Measurements from ENCODE around the gene CSNK1E. TPM values are rescaled to one million over a fixed set of nuclear protein-coding genes. Genes with fewer than 3 reads are reported as not detected.

CSNK1E gene
- total and polyA plus RNA-seq, 2 experiments from 2014 or later = 85.8 to 123 TPM

DNA sequence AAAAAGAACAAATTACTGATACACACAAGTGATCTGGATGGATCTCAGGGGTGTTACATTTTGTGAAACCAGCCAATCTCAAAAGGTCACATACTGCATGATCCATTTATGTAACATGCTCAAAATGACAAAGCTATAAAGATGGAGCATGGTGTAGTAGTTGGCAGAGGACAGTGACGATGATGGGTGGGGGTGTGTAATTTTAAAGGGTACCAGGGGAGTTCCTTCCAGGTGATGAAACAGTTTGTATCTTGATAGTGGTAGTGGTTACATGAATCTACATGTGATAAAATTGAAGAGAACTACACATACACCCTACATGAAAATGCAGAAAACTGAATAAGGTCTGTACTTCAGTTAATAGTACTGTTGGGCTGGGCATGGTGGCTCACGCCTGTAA, 61.5 kb downstream of the CSNK1E start:
- peaks cover 13% of the 10 kb centered on the region for H4K20me1 ChIP-seq (ENCODE audit: insufficient read depth, poor library complexity, severe bottlenecking)
- H3K27me3 ChIP-seq = no peaks in the 10 kb centered on the region
- H3K4me1 ChIP-seq (ENCODE audit: insufficient read depth) = peaks cover 24% of the 10 kb centered on the region
- TF ChIP-seq EZH2phosphoT487 (IDR thresholded peaks at IDR 0.05; ENCODE audit: low read depth, severe bottlenecking, unreplicated experiment) (no peak), EZH2 (IDR thresholded peaks at IDR 0.05; ENCODE audit: borderline replicate concordance) (no peak), CTCF (IDR thresholded peaks at IDR 0.05; ENCODE audit: poor library complexity) (no peak)
- no peaks in the 10 kb centered on the region for H3K9me3 ChIP-seq (ENCODE audit: low read depth)
- no peak overlapping the region for H3K27ac ChIP-seq
- DNase-seq (ENCODE audit: low spot score) = no peak
- no peak overlapping the region for H3K4me3 ChIP-seq
- H2AFZ ChIP-seq = no peak overlapping the region
- no peaks in the 10 kb centered on the region for H3K9me2 ChIP-seq (replicated peaks; ENCODE audit: insufficient read depth)
- peaks cover 99% of the 10 kb centered on the region for H3K79me2 ChIP-seq
- 100% methylated on average over 2 of the region's 2 CpGs for WGBS (ENCODE audit: low lambda C conversion rate, missing lambda C conversion rate)
- H3K4me2 ChIP-seq = no peak overlapping the region
- H3K36me3 ChIP-seq (replicated peaks; ENCODE audit: insufficient read depth, low read depth) = no peaks in the 10 kb centered on the region

DNA sequence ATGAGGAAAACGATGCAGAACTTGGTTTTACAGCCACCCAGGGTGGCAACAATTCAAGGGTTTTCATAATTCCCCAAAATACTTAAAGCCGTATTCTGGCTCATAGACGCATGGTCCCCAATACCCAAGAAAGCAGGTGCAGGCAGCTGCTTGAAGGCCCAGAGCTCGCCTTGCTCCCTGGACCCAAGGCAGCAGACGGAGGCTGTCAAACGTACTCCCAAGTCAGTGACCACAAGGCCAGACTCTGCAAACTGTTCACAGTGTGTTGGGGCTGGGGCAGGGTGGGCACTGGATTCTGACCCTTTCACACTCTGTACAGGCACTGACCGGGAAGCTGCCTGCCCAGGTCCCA, 65.9 kb downstream of the CSNK1E start:
- no peak overlapping the region for H2AFZ ChIP-seq
- peaks cover 84% of the 10 kb centered on the region for H3K79me2 ChIP-seq
- no peaks in the 10 kb centered on the region for H3K9me2 ChIP-seq (replicated peaks; ENCODE audit: insufficient read depth)
- no peak for DNase-seq (ENCODE audit: low spot score)
- H3K27me3 ChIP-seq = no peaks in the 10 kb centered on the region
- H3K9me3 ChIP-seq (ENCODE audit: low read depth) = no peaks in the 10 kb centered on the region
- TF ChIP-seq EZH2phosphoT487 (IDR thresholded peaks at IDR 0.05; ENCODE audit: low read depth, severe bottlenecking, unreplicated experiment) (no peak), EZH2 (IDR thresholded peaks at IDR 0.05; ENCODE audit: borderline replicate concordance) (no peak), CTCF (IDR thresholded peaks at IDR 0.05; ENCODE audit: poor library complexity) (no peak)
- H3K4me2 ChIP-seq = no peak overlapping the region
- 97% methylated on average over 7 of the region's 7 CpGs for WGBS (ENCODE audit: low lambda C conversion rate, missing lambda C conversion rate)
- no peak overlapping the region for H3K27ac ChIP-seq
- H3K4me1 ChIP-seq (ENCODE audit: insufficient read depth) = no peaks in the 10 kb centered on the region
- no peaks in the 10 kb centered on the region for H3K36me3 ChIP-seq (replicated peaks; ENCODE audit: insufficient read depth, low read depth)
- H4K20me1 ChIP-seq (ENCODE audit: insufficient read depth, poor library complexity, severe bottlenecking) = peaks cover 17% of the 10 kb centered on the region
- no peak overlapping the region for H3K4me3 ChIP-seq

- no peaks in the 10 kb centered on the region for H3K9me2 ChIP-seq (replicated peaks; ENCODE audit: insufficient read depth)
- no peak for TF ChIP-seq EZH2phosphoT487 (IDR thresholded peaks at IDR 0.05; ENCODE audit: low read depth, severe bottlenecking, unreplicated experiment)
- TF ChIP-seq CTCF (IDR thresholded peaks at IDR 0.05; ENCODE audit: poor library complexity) = no peak
- TF ChIP-seq EZH2 (IDR thresholded peaks at IDR 0.05; ENCODE audit: borderline replicate concordance) = no peak
- H3K27me3 ChIP-seq = no peaks in the 10 kb centered on the region
- WGBS (ENCODE audit: low lambda C conversion rate, missing lambda C conversion rate) = 96% methylated on average over 13 of the region's 13 CpGs
- DNase-seq (ENCODE audit: low spot score) = no peak
- H3K4me3 ChIP-seq = no peak overlapping the region
- no peaks in the 10 kb centered on the region for H3K4me1 ChIP-seq (ENCODE audit: insufficient read depth)
- no peaks in the 10 kb centered on the region for H3K9me3 ChIP-seq (ENCODE audit: low read depth)
- no peak overlapping the region for H3K4me2 ChIP-seq
- H3K27ac ChIP-seq = no peak overlapping the region
- no peaks in the 10 kb centered on the region for H3K36me3 ChIP-seq (replicated peaks; ENCODE audit: insufficient read depth, low read depth)
- H2AFZ ChIP-seq = no peak overlapping the region
- H4K20me1 ChIP-seq (ENCODE audit: insufficient read depth, poor library complexity, severe bottlenecking) = peaks cover 17% of the 10 kb centered on the region
- H3K79me2 ChIP-seq = peaks cover 79% of the 10 kb centered on the region
Observed at GRCh38 chr22:38250643-38251340, 66.4 kb downstream of the CSNK1E start.
